Effector memory CD8-positive, alpha-beta T cell (primary cell): Measurements from ENCODE around the gene APOA5.

Source experiments
- ATAC-seq: fragments of 150-1000 bp; cut with Tn5 transposase; replicated peaks from 2 replicates; pipeline ENCODE4 v1.10.0; 2021; ENCODE audit warnings: mild to moderate bottlenecking, moderate library complexity
- DNase-seq, 3 experiments: peaks; one replicate each; pipeline ENCODE4 v3.0.0; 2021
- H3K27ac Mint-ChIP-seq, 2 donors: one replicate each; pipeline ENCODE4 v1.8.0; 2022; ENCODE audit warnings: mild to moderate bottlenecking in 2 of 2, mixed read lengths in 2 of 2, moderate library complexity in 2 of 2
- H3K27me3 Mint-ChIP-seq, 2 donors: one replicate each; pipeline ENCODE4 v1.8.0; 2022; ENCODE audit warnings: mixed read lengths in 2 of 2
- H3K36me3 Mint-ChIP-seq: one replicate; pipeline ENCODE4 v1.8.0; 2022; ENCODE audit warnings: mild to moderate bottlenecking, moderate library complexity, mixed read lengths; ENCODE audit not compliant: insufficient read depth
- H3K4me1 Mint-ChIP-seq, 2 donors: one replicate each; pipeline ENCODE4 v1.8.0; 2022; ENCODE audit warnings: low read depth in 2 of 2, mixed read lengths in 2 of 2
- H3K4me3 Mint-ChIP-seq, 2 donors: one replicate each; pipeline ENCODE4 v1.8.0; 2022; ENCODE audit warnings: mild to moderate bottlenecking in 2 of 2, mixed read lengths in 2 of 2, moderate library complexity in 2 of 2
- H3K9me3 Mint-ChIP-seq, 2 donors: one replicate each; pipeline ENCODE4 v1.8.0; 2022; ENCODE audit warnings: mixed read lengths in 2 of 2

APOA5 gene

DNA sequence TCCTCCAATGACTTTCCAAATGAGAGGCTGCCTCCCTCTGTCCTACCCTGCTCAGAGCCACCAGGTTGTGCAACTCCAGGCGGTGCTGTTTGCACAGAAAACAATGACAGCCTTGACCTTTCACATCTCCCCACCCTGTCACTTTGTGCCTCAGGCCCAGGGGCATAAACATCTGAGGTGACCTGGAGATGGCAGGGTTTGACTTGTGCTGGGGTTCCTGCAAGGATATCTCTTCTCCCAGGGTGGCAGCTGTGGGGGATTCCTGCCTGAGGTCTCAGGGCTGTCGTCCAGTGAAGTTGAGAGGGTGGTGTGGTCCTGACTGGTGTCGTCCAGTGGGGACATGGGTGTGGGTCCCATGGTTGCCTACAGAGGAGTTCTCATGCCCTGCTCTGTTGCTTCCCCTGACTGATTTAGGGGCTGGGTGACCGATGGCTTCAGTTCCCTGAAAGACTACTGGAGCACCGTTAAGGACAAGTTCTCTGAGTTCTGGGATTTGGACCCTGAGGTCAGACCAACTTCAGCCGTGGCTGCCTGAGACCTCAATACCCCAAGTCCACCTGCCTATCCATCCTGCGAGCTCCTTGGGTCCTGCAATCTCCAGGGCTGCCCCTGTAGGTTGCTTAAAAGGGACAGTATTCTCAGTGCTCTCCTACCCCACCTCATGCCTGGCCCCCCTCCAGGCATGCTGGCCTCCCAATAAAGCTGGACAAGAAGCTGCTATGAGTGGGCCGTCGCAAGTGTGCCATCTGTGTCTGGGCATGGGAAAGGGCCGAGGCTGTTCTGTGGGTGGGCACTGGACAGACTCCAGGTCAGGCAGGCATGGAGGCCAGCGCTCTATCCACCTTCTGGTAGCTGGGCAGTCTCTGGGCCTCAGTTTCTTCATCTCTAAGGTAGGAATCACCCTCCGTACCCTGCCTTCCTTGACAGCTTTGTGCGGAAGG lies 40.9 kb upstream of the APOA5 start:
- H3K4me3 Mint-ChIP-seq = no peak overlapping the region

DNA sequence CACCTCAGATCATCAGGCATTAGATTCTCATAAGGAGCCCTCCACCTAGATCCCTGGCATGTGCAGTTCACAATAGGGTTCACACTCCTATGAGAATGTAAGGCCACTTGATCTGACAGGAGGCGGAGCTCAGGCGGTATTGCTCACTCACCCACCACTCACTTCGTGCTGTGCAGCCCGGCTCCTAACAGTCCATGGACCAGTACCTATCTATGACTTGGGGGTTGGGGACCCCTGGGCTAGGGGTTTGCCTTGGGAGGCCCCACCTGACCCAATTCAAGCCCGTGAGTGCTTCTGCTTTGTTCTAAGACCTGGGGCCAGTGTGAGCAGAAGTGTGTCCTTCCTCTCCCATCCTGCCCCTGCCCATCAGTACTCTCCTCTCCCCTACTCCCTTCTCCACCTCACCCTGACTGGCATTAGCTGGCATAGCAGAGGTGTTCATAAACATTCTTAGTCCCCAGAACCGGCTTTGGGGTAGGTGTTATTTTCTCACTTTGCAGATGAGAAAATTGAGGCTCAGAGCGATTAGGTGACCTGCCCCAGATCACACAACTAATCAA lies 40.2 kb upstream of the APOA5 start:
- Mint-ChIP-seq H3K36me3 (peaks cover 3% of the 10 kb centered on the region), H3K27me3 (no peaks in the 10 kb centered on the region), H3K4me3 (no peak overlapping the region), H3K27ac (no peak overlapping the region), H3K9me3 (no peaks in the 10 kb centered on the region), H3K4me1 (peaks cover 6 to 13% of the 10 kb centered on the region in 2 donors)
- ATAC-seq (no peak), DNase-seq (no peak)

More for the DNA sequence above, 40.9 kb upstream of the APOA5 start:
- Mint-ChIP-seq H3K9me3 (no peaks in the 10 kb centered on the region), H3K27me3 (no peaks in the 10 kb centered on the region), H3K36me3 (peaks cover 3% of the 10 kb centered on the region), H3K27ac (no peak overlapping the region), H3K4me1 (peaks cover 6 to 13% of the 10 kb centered on the region in 2 donors)
- no peak for DNase-seq
- ATAC-seq = no peak

DNA sequence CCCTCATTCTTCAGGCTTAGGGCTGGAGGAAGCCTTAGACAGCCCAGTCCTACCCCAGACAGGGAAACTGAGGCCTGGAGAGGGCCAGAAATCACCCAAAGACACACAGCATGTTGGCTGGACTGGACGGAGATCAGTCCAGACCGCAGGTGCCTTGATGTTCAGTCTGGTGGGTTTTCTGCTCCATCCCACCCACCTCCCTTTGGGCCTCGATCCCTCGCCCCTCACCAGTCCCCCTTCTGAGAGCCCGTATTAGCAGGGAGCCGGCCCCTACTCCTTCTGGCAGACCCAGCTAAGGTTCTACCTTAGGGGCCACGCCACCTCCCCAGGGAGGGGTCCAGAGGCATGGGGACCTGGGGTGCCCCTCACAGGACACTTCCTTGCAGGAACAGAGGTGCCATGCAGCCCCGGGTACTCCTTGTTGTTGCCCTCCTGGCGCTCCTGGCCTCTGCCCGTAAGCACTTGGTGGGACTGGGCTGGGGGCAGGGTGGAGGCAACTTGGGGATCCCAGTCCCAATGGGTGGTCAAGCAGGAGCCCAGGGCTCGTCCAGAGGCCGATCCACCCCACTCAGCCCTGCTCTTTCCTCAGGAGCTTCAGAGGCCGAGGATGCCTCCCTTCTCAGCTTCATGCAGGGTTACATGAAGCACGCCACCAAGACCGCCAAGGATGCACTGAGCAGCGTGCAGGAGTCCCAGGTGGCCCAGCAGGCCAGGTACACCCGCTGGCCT lies 38.7 kb upstream of the APOA5 start:
- peaks cover 3% of the 10 kb centered on the region for H3K36me3 Mint-ChIP-seq
- ATAC-seq (no peak), DNase-seq (no peak)
- peaks cover 5 to 6% of the 10 kb centered on the region in 2 donors for H3K4me1 Mint-ChIP-seq
- no peaks in the 10 kb centered on the region for H3K9me3 Mint-ChIP-seq
- H3K27ac Mint-ChIP-seq = peak overlapping the region in 1 of 2 donors; percentile 38
- H3K27me3 Mint-ChIP-seq = no peaks in the 10 kb centered on the region
- H3K4me3 Mint-ChIP-seq = no peak overlapping the region

DNA sequence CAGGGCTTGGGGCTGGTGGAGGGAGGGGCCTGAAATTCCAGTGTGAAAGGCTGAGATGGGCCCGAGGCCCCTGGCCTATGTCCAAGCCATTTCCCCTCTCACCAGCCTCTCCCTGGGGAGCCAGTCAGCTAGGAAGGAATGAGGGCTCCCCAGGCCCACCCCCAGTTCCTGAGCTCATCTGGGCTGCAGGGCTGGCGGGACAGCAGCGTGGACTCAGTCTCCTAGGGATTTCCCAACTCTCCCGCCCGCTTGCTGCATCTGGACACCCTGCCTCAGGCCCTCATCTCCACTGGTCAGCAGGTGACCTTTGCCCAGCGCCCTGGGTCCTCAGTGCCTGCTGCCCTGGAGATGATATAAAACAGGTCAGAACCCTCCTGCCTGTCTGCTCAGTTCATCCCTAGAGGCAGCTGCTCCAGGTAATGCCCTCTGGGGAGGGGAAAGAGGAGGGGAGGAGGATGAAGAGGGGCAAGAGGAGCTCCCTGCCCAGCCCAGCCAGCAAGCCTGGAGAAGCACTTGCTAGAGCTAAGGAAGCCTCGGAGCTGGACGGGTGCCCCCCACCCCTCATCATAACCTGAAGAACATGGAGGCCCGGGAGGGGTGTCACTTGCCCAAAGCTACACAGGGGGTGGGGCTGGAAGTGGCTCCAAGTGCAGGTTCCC lies 38.0 kb upstream of the APOA5 start, which contains the start of gene APOC3:
APOC3 (plus strand) TSS at position 383 of the 659 bp plus-strand sequence. CDS start 676 bp downstream, outside the sequence.
- Mint-ChIP-seq H3K9me3 (no peaks in the 10 kb centered on the region), H3K4me1 (peaks cover 1 to 2% of the 10 kb centered on the region in 2 donors), H3K36me3 (peaks cover 1% of the 10 kb centered on the region), H3K4me3 (no peak within 1 kb of the TSS), H3K27me3 (no peaks in the 10 kb centered on the region), H3K27ac (peak within 1 kb of the TSS in 1 of 2 donors; percentile 38)
- ATAC-seq = no peak
- no peak for DNase-seq

DNA sequence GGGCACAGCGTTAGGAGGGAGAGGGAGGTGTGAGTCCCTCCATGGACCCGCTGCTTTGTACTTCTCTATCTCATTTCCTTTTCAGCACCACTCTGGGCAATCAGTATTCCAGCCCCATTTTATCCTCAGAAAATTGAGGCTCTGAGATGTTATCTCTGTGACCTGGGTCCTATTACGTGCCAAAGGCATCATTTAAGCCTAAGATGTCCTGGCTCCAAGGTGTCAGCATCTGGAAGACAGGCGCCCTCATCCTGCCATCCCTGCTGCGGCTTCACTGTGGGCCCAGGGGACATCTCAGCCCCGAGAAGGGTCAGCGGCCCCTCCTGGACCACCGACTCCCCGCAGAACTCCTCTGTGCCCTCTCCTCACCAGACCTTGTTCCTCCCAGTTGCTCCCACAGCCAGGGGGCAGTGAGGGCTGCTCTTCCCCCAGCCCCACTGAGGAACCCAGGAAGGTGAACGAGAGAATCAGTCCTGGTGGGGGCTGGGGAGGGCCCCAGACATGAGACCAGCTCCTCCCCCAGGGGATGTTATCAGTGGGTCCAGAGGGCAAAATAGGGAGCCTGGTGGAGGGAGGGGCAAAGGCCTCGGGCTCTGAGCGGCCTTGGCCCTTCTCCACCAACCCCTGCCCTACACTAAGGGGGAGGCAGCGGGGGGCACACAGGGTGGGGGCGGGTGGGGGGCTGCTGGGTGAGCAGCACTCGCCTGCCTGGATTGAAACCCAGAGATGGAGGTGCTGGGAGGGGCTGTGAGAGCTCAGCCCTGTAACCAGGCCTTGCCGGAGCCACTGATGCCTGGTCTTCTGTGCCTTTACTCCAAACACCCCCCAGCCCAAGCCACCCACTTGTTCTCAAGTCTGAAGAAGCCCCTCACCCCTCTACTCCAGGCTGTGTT lies 37.2 kb upstream of the APOA5 start:
- no peak overlapping the region for H3K27ac Mint-ChIP-seq

DNA sequence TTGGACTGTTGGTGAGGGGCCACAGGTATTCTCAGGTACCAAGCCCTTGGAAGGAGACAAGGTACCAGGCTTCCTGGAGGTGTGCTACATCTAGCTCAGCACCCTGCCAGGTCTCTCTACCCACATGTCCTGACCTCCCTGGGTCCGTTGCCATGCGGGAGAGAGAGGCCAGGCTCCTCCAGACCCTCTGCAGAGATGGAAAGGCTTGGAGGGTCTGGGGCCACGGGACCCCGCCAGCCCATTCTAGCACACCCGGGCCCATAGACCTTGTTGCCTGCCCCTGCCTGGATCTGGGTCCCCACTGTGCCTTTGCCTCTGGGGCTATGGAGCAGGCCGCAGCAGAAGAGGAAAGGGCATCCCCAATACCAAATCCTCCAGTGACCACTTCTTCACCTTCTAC lies 35.8 kb upstream of the APOA5 start:
- Mint-ChIP-seq H3K4me1 (no peaks in the 10 kb centered on the region), H3K36me3 (no peaks in the 10 kb centered on the region), H3K27ac (no peak overlapping the region), H3K9me3 (no peaks in the 10 kb centered on the region), H3K4me3 (no peak overlapping the region), H3K27me3 (no peaks in the 10 kb centered on the region)
- no peak for DNase-seq
- no peak for ATAC-seq

More for the DNA sequence above, 37.2 kb upstream of the APOA5 start:
- H3K9me3 Mint-ChIP-seq = no peaks in the 10 kb centered on the region
- no peak overlapping the region for H3K4me3 Mint-ChIP-seq
- no peaks in the 10 kb centered on the region for H3K27me3 Mint-ChIP-seq
- DNase-seq (no peak), ATAC-seq (no peak)
- H3K36me3 Mint-ChIP-seq = no peaks in the 10 kb centered on the region
- no peaks in the 10 kb centered on the region for H3K4me1 Mint-ChIP-seq

DNA sequence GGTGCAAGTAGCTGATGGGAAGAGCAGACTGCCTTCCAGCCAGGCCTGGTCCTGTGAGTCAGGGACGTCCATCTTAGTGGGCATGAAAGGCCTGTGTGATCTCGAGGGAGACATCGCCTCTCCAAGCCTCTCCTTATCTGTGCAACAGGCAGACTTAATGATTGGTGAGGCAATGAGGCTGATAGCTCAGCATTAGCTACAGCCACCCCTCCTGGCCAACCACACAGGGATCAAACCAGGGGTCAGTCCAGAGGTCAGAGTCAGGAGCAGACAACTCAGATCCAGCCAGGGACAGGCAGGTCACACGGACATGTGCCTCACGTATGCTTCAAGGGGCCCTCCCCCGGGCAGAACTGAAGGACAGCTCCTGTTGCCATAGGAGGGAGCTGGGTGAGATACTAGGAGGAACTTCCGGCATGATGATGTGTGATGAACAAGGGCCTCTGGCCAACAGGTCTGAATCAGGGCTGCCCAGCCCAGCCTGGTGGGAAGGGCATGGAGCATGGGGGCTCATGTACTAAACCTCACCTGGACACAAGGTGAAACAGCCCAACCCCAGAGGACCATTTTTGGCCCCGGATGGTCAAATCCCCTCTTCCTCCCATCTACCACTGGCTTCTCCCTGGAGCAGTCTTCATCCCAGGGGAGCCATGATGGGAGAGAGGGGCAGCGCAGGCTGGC lies 35.2 kb upstream of the APOA5 start:
- H3K4me3 Mint-ChIP-seq = no peak overlapping the region
- no peaks in the 10 kb centered on the region for H3K4me1 Mint-ChIP-seq
- H3K27ac Mint-ChIP-seq = no peak overlapping the region
- no peaks in the 10 kb centered on the region for H3K36me3 Mint-ChIP-seq
- DNase-seq (no peak), ATAC-seq (no peak)
- no peaks in the 10 kb centered on the region for H3K27me3 Mint-ChIP-seq
- no peaks in the 10 kb centered on the region for H3K9me3 Mint-ChIP-seq

DNA sequence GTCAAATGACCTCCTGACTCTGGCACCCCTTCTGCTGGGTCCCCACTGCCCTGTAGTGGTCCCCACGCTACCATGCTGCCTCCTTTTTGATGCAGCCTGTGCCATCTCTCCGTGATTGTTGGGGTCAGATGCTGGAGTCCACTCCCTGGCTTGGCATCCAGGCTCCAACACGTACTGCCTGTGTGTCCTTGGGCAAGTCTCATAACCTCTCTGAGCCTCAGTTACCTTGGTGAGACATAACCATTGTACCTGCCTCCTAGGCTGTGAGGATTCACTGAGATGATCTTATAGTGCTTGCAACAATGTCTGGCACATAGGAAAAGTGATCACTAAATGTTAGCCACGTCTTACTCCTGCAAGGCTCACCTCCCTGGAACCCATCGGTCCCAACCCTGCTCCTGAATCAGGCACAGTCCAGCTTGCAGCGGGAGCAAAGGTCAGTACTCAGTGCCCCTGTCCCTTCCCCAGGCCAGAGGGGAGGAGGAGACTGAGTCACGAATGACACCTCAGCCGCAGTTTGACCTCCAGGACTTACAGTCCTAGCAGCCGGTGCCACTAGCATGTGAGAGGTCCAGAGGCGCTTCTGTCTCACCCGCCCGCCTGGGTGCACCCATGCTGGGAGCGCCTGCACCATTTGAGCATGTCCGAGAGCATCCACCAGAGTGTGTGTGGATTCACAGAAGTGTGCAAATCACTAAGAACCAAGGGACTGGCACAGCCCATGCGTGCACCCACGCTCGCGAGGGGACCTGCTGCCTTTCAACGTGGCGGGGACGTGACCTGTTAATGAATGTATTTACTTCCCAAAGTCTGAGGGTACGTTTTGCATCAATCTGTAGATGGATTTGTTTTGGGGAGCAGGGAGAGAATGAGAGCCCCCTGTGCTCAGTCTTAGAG lies 34.4 kb upstream of the APOA5 start:
- Mint-ChIP-seq H3K36me3 (no peaks in the 10 kb centered on the region), H3K27ac (no peak overlapping the region), H3K4me1 (no peaks in the 10 kb centered on the region), H3K27me3 (no peaks in the 10 kb centered on the region), H3K4me3 (no peak overlapping the region), H3K9me3 (no peaks in the 10 kb centered on the region)
- ATAC-seq (no peak), DNase-seq (no peak)

DNA sequence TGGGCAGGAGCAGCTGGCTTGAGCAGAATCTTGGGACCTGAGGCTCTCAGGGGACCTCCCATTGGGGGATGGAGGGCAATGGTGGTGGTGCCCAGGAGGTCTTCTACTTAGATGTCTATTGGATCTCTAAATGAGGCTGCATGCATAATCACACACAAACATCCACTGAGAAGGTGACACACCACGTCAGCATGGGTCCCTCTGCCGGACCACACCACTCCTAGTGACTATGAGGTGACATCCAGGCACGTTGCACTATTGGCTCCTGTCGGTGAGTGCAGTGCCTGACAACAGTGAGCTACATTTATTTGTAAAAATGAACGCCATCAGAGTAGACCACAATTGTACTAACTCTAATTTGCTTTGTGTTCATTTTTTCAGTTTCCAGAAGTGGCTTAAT lies 33.8 kb upstream of the APOA5 start:
- Mint-ChIP-seq H3K36me3 (no peaks in the 10 kb centered on the region), H3K27ac (no peak overlapping the region)
- no peak for DNase-seq

DNA sequence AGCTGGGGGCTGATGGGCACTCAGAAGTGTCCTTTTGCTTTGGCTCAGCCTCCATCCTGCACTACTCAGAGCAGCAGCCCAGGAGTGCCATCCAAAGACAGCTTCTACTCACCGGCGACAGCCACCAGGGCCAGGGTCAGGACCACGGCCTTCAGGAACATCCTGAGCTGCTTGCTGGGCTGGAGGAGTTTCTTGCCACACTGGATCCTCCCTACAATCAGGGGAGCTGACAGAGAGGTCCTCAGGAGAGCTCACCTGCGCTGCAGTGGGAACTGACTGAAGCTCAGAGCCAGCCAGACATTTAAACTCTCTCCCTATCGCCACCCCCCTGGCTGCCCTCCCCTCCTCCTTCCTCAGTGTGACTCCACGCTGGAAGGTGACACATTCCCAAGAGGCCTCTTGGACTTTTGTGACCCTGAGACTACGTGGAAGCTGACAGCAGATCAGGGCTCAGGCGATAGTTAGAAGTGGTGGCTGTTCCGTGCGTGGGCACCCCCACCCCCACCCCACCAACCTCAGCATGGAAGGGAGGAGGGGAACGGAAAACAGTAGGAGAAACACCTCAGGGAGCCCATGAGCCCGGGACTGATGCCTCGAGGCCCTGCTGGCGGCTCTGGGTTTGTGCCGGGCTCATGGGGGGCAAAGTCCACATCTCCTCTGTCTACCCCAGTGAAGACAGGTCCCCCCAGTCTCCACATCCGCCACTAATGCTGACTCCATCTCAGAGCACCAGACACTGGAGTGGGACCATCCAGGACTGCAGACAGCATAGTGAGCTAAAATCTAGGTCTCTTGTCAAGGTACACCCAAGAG lies 31.6 kb upstream of the APOA5 start, which contains the start of gene APOA4:
APOA4 (minus strand) TSS at position 274 of the 813 bp plus-strand sequence; CDS start at position 161, 113 bp downstream.
- Mint-ChIP-seq H3K4me3 (no peak within 1 kb of the TSS), H3K4me1 (no peaks in the 10 kb centered on the region), H3K9me3 (no peaks in the 10 kb centered on the region), H3K27me3 (no peaks in the 10 kb centered on the region), H3K36me3 (no peaks in the 10 kb centered on the region), H3K27ac (no peak within 1 kb of the TSS)
- DNase-seq (no peak), ATAC-seq (no peak)

More for the DNA sequence above, 33.8 kb upstream of the APOA5 start:
- no peak for ATAC-seq
- Mint-ChIP-seq H3K9me3 (no peaks in the 10 kb centered on the region), H3K4me1 (no peaks in the 10 kb centered on the region), H3K4me3 (no peak overlapping the region), H3K27me3 (no peaks in the 10 kb centered on the region)

DNA sequence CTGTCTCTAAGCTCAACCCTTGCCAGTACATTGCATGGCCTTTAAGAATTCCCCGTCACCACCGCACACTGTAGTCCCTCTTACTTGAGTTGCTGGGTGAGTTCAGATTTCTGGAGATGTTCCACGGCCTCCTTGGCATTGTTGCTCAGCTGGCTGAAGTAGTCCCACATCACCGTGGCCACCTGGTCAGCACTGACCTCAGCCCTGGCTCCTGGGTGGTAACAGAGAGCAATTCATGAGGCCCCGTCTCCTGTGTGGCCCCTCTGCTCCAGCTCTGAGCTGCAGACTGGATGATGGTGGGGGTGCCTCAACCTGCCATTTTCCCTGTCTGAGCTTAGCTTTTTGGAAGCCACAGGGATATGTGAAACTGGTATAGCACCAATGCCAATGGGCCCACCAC lies 30.9 kb upstream of the APOA5 start:
- no peaks in the 10 kb centered on the region for H3K4me1 Mint-ChIP-seq
- no peaks in the 10 kb centered on the region for H3K9me3 Mint-ChIP-seq
- no peaks in the 10 kb centered on the region for H3K36me3 Mint-ChIP-seq
- H3K27me3 Mint-ChIP-seq = no peaks in the 10 kb centered on the region
- H3K4me3 Mint-ChIP-seq = no peak overlapping the region
- DNase-seq = no peak
- H3K27ac Mint-ChIP-seq = no peak overlapping the region
- ATAC-seq = no peak
